HepG2 (cell line): Measurements from ENCODE around the gene FUNDC1.

Experiments used
- NFYC ChIP-seq: IDR thresholded peaks from 2 replicates; pipeline ENCODE4 v1.6.1; 2016; ENCODE audit warnings: missing genetic modification reagents, missing compliant biosample characterization
- SMAD3 ChIP-seq: sonication (generic); formaldehyde crosslinking; IDR thresholded peaks from 2 replicates; pipeline ENCODE4 v1.4.0; 2020; ENCODE audit warnings: missing genetic modification reagents
- TF ChIP-seq, protein P1 (sequence below): sonication (generic); formaldehyde crosslinking; IDR thresholded peaks from 2 replicates; pipeline ENCODE4 v1.5.0; 2020; ENCODE audit warnings: missing genetic modification reagents, mild to moderate bottlenecking, borderline replicate concordance

DNA sequence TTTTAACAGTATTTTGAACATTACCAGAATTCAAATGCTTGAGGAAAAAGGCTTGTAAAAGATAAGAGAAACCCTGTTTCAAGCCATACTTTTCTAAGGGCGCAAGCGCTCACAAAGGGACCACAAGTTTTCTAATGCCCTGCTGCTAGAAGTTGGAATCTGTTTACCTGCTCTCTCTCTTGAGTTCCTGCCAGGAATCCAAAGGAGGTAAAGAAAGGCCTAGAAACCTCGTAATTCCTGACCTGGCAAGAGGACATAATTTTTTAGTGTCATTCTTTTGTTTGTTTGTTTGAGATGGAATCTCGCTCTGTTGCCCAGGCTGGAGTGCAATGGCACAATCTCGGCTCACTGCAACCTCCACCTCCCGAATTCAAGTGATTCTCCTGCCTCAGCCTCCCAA, 1.4 kb upstream of the FUNDC1 start:
- TF ChIP-seq NFYC (CRISPR knock-in tag) (no peak), SMAD3 (no peak)
- TF ChIP-seq, protein P1, sequence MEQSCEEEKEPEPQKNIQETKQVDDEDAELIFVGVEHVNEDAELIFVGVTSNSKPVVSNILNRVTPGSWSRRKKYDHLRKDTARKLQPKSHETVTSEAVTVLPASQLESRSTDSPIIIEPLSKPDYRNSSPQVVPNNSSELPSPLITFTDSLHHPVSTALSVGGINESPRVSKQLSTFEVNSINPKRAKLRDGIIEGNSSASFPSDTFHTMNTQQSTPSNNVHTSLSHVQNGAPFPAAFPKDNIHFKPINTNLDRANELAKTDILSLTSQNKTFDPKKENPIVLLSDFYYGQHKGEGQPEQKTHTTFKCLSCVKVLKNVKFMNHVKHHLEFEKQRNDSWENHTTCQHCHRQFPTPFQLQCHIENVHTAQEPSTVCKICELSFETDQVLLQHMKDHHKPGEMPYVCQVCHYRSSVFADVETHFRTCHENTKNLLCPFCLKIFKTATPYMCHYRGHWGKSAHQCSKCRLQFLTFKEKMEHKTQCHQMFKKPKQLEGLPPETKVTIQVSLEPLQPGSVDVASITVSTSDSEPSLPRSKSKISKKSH: no peak
